PC-3 (cell line): ENCODE measurements around the gene NLRP6.

Experiments
- CTCF ChIP-seq: fragments of 300-600 bp; sonication (generic); conservative IDR thresholded peaks from 2 replicates; pipeline ENCODE4 v1.5.1; 2017; ENCODE audit warnings: antibody characterized with exemption, low read depth, mild to moderate bottlenecking, low read length
- EZH2 ChIP-seq: fragments of 300-600 bp; sonication (generic); IDR thresholded peaks from one replicate; pipeline ENCODE4 v1.6.1; 2017; ENCODE audit warnings: antibody characterized with exemption, mild to moderate bottlenecking, low read length; ENCODE audit not compliant: unreplicated experiment
- EZH2phosphoT487 ChIP-seq: fragments of 300-600 bp; sonication (generic); IDR thresholded peaks from 2 replicates; pipeline ENCODE4 v1.6.1; 2018; ENCODE audit warnings: mild to moderate bottlenecking, antibody characterized with exemption, low read length, borderline replicate concordance

- TF ChIP-seq CTCF = no peak
- no peak for TF ChIP-seq EZH2
- TF ChIP-seq EZH2phosphoT487 = no peak
Measured at GRCh38 chr11:297051-297585, 18.9 kb downstream of the NLRP6 start.
